ENCODE measurements around the gene SORCS2. TPM values are rescaled to one million over a fixed set of nuclear protein-coding genes. Genes with fewer than 3 reads are reported as not detected.

The SORCS2 gene
- polyA plus RNA-seq, 4 donors, result 5.8 to 64.8 (median 8.9) TPM

- no peak for DNase-seq (ENCODE audit: low read depth in 4 of 4, low spot score in 3 of 4)
These were observed 227.8 kb downstream of the SORCS2 start for GRCh38 chr4:7419961-7420660.

- no peak for DNase-seq (ENCODE audit: low read depth in 4 of 4, low spot score in 3 of 4)
These were observed 228.3 kb downstream of the SORCS2 start for GRCh38 chr4:7420661-7421040.

GRCh38 chr4:7421356-7422150, 229.2 kb downstream of the SORCS2 start:
- no peak for DNase-seq (ENCODE audit: low read depth in 4 of 4, low spot score in 3 of 4)

GRCh38 chr4:7422151-7422897, 230.0 kb downstream of the SORCS2 start:
- DNase-seq (ENCODE audit: low read depth in 4 of 4, low spot score in 3 of 4), result no peak

- DNase-seq (ENCODE audit: low read depth in 4 of 4, low spot score in 3 of 4), result no peak
These were observed 230.5 kb downstream of the SORCS2 start for GRCh38 chr4:7422898-7423180.

- no peak for DNase-seq (ENCODE audit: low read depth in 4 of 4, low spot score in 3 of 4)
These were observed 231.1 kb downstream of the SORCS2 start for GRCh38 chr4:7423391-7423790.

GRCh38 chr4:7423801-7424552, 231.6 kb downstream of the SORCS2 start:
- no peak for DNase-seq (ENCODE audit: low read depth in 4 of 4, low spot score in 3 of 4)

- no peak for DNase-seq (ENCODE audit: low read depth in 4 of 4, low spot score in 3 of 4)
These were observed 232.3 kb downstream of the SORCS2 start for GRCh38 chr4:7424553-7425111.

GRCh38 chr4:7425124-7425523, 232.8 kb downstream of the SORCS2 start:
- DNase-seq (ENCODE audit: low read depth in 4 of 4, low spot score in 3 of 4), result no peak

- DNase-seq (ENCODE audit: low read depth in 4 of 4, low spot score in 3 of 4), result no peak
These were observed 233.5 kb downstream of the SORCS2 start for GRCh38 chr4:7425591-7426468.

- no peak for DNase-seq (ENCODE audit: low read depth in 4 of 4, low spot score in 3 of 4)
These were observed 234.3 kb downstream of the SORCS2 start for GRCh38 chr4:7426525-7427171.

GRCh38 chr4:7427361-7427760, 235.0 kb downstream of the SORCS2 start:
- DNase-seq (ENCODE audit: low read depth in 4 of 4, low spot score in 3 of 4), result no peak

- no peak for DNase-seq (ENCODE audit: low read depth in 4 of 4, low spot score in 3 of 4)
These were observed 235.5 kb downstream of the SORCS2 start for GRCh38 chr4:7427831-7428260.

- DNase-seq (ENCODE audit: low read depth in 4 of 4, low spot score in 3 of 4), result no peak
These were observed 236.1 kb downstream of the SORCS2 start for GRCh38 chr4:7428261-7429068.

GRCh38 chr4:7429069-7429416, 236.7 kb downstream of the SORCS2 start:
- DNase-seq (ENCODE audit: low read depth in 4 of 4, low spot score in 3 of 4), result no peak

- no peak for DNase-seq (ENCODE audit: low read depth in 4 of 4, low spot score in 3 of 4)
These were observed 237.3 kb downstream of the SORCS2 start for GRCh38 chr4:7429601-7430078.

- DNase-seq (ENCODE audit: low read depth in 4 of 4, low spot score in 3 of 4), result no peak
These were observed 238.1 kb downstream of the SORCS2 start for GRCh38 chr4:7430368-7430964.
